ENCODE measurements around the gene GPR108.

GRCh38 chr19:6760606-6761005 is 23.2 kb upstream of the GPR108 start:
- TF ChIP-seq CTCF (IDR thresholded peaks at IDR 0.05; ENCODE audit: insufficient read depth, low read depth, low read length) (no peak), EZH2 (IDR thresholded peaks at IDR 0.05; ENCODE audit: insufficient read depth, low read length) (no peak)

Data from astrocyte (in vitro differentiated cells and primary cell).